Karpas-422 (cell line): ENCODE results near the gene CKAP2. TPM values are rescaled to one million over a fixed set of nuclear protein-coding genes. Genes with fewer than 3 reads are reported as not detected.

Source experiments
- DNase-seq: peaks from one replicate; pipeline ENCODE4 v3.0.0-alpha.2; 2015
- H2AFZ ChIP-seq: fragments of 200-600 bp; sonication (generic); 2 replicates; pipeline ENCODE4 v1.6.1; 2014; ENCODE audit warnings: antibody characterized with exemption, low read length, mixed read lengths
- H3K27ac ChIP-seq: fragments of 200-600 bp; sonication (generic); 2 replicates; pipeline ENCODE4 v1.5.1; 2014; ENCODE audit warnings: mild to moderate bottlenecking, low read length, moderate library complexity
- H3K27me3 ChIP-seq: fragments of 200-600 bp; sonication (generic); 2 replicates; pipeline ENCODE4 v1.6.1; 2014; ENCODE audit warnings: low read length, mixed read lengths
- H3K36me3 ChIP-seq: fragments of 200-600 bp; sonication (generic); 2 replicates; pipeline ENCODE4 v1.6.1; 2014; ENCODE audit warnings: low read length, mixed read lengths; ENCODE audit not compliant: insufficient read depth
- H3K4me1 ChIP-seq: fragments of 200-600 bp; sonication (generic); 2 replicates; pipeline ENCODE4 v1.6.1; 2014; ENCODE audit warnings: mild to moderate bottlenecking, low read length, mixed read lengths
- H3K4me2 ChIP-seq: fragments of 200-600 bp; sonication (generic); 2 replicates; pipeline ENCODE4 v1.6.1; 2014; ENCODE audit warnings: low read length, low read depth, mild to moderate bottlenecking; ENCODE audit not compliant: poor library complexity, severe bottlenecking
- H3K4me3 ChIP-seq: fragments of 200-600 bp; sonication (generic); 2 replicates; pipeline ENCODE4 v1.5.1; 2014; ENCODE audit warnings: mild to moderate bottlenecking, antibody characterized with exemption, low read length, mixed read lengths
- H3K79me2 ChIP-seq: fragments of 200-600 bp; sonication (generic); 2 replicates; pipeline ENCODE4 v1.6.1; 2014; ENCODE audit warnings: mild to moderate bottlenecking, low read length, mixed read lengths
- H3K9ac ChIP-seq: fragments of 200-600 bp; sonication (generic); 2 replicates; pipeline ENCODE4 v1.6.0; 2014; ENCODE audit warnings: low read length
- H3K9me2 ChIP-seq: fragments of 200-600 bp; sonication (generic), shearing (Covaris generic); replicated peaks from 2 replicates; pipeline ENCODE4 v1.6.0; 2014; ENCODE audit warnings: mild to moderate bottlenecking, low read length, moderate library complexity; ENCODE audit not compliant: insufficient read depth
- H3K9me3 ChIP-seq: fragments of 300-700, 200-600 bp; sonication (generic); 2 replicates; pipeline ENCODE4 v1.6.1; 2014; ENCODE audit warnings: low read length, mixed read lengths
- H4K20me1 ChIP-seq: fragments of 200-600 bp; sonication (generic); 2 replicates; pipeline ENCODE4 v1.6.1; 2014; ENCODE audit warnings: mild to moderate bottlenecking, antibody characterized with exemption, low read length, low read depth; ENCODE audit not compliant: insufficient read depth
- total RNA-seq: library from RNA; depleted of rRNA; stranded (reverse); fragments of >200 nt; shearing (Covaris generic); gene quantifications from 2 replicates; pipeline ENCODE4 v1.2.3, GENCODE V29; 2014; ENCODE audit warnings: low replicate concordance

Gene CKAP2
- total RNA-seq, 1 experiment from 2014 or later: 46.2 TPM

DNA sequence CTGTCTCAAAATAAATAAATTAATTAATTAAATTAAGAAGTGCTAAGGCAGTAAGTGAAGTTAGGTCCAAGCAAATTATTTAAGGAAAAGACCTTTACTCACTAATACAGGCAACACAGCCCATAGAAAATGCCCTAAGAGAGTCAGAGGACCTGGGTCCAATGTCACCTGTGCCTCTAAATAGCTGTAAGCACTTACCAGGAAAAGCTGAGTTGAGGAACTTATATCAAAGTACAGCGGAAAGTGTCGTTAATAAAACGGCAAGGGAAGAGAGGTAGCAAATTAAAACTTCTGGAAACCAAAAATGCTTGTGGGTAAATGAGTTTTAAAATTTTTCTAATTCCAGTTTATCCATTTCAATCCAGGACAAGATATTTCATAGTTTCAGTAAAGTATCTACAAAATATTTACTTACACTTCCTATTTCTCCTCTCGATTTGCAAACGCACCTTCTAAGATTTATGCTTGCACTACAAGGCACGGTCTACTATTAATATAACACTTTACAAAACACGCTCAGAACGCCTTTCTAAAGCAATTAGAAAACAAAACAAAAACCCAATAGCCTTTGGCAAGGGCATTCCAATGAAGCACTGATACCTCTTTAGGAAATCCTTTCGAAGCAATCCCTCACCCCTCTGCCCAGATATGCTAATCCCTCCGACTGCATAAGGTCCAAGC is 5.8 kb upstream of the CKAP2 start:
- Histone ChIP-seq H3K9me2 (no peaks in the 10 kb centered on the region), H3K9me3 (no peaks in the 10 kb centered on the region), H3K4me1 (peaks cover 32% of the 10 kb centered on the region), H3K27me3 (no peaks in the 10 kb centered on the region), H3K79me2 (peaks cover 50% of the 10 kb centered on the region), H3K4me2 (peak overlapping the region; percentile 89), H2AFZ (0 out of 2 replicates have a peak overlapping the region, but pooled peaks have one; percentile 89), H3K9ac (peak overlapping the region; percentile 96), H3K36me3 (peaks cover 10% of the 10 kb centered on the region; the same call in 1 of the 2 replicates), H3K4me3 (peak overlapping the region; percentile 70), H4K20me1 (peaks cover 6% of the 10 kb centered on the region; the same call in 1 of the 2 replicates), H3K27ac (peak overlapping the region; percentile 63; the same call in 1 of the 2 replicates)
- peak; percentile 44 for DNase-seq

GRCh38 chr13:52450012-52450792 is 5.1 kb upstream of the CKAP2 start, which contains the start of gene VPS36:
Gene VPS36 (minus strand): TSS chr13:52450634. CDS start chr13:52450594, 40 bp downstream.
- Histone ChIP-seq H4K20me1 (peaks cover 6% of the 10 kb centered on the region; the same call in 1 of the 2 replicates), H3K9ac (peak within 1 kb of the TSS; percentile 96), H2AFZ (peak within 1 kb of the TSS; percentile 89), H3K79me2 (peaks cover 43% of the 10 kb centered on the region), H3K9me2 (no peaks in the 10 kb centered on the region), H3K27ac (peak within 1 kb of the TSS; percentile 63), H3K4me2 (peak within 1 kb of the TSS; percentile 89), H3K36me3 (peaks cover 5% of the 10 kb centered on the region; the same call in 1 of the 2 replicates), H3K4me3 (peak within 1 kb of the TSS; percentile 70), H3K4me1 (peaks cover 36% of the 10 kb centered on the region), H3K9me3 (no peaks in the 10 kb centered on the region), H3K27me3 (no peaks in the 10 kb centered on the region)
- peak; percentile 99 for DNase-seq

DNA sequence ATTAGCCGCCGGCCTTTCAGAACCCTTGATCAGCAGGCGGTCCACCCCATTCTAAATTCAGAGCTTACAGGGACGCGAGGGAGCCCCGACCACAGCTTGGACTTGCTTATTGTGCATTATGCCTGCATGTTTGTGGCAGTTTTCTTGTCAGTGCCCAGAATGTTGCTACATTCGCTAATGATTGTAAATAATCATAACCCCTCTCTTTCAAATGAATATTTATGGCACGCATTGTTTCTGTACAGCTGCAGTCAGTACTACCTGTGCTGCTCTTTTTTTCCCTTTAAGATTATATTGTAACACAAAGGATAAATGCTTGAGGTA is 4.5 kb upstream of the CKAP2 start:
- Histone ChIP-seq H3K4me1 (peaks cover 36% of the 10 kb centered on the region), H3K9ac (peak overlapping the region; percentile 61), H3K36me3 (peaks cover 5% of the 10 kb centered on the region; the same call in 1 of the 2 replicates), H3K79me2 (peaks cover 46% of the 10 kb centered on the region), H3K4me3 (peak overlapping the region; percentile 70; the same call in 1 of the 2 replicates), H3K4me2 (peak overlapping the region; percentile 70), H3K9me2 (no peaks in the 10 kb centered on the region), H4K20me1 (peaks cover 6% of the 10 kb centered on the region; the same call in 1 of the 2 replicates), H3K27ac (no peak overlapping the region), H3K27me3 (no peaks in the 10 kb centered on the region), H2AFZ (peak overlapping the region; percentile 75; the same call in 1 of the 2 replicates), H3K9me3 (no peaks in the 10 kb centered on the region)
- no peak for DNase-seq

DNA sequence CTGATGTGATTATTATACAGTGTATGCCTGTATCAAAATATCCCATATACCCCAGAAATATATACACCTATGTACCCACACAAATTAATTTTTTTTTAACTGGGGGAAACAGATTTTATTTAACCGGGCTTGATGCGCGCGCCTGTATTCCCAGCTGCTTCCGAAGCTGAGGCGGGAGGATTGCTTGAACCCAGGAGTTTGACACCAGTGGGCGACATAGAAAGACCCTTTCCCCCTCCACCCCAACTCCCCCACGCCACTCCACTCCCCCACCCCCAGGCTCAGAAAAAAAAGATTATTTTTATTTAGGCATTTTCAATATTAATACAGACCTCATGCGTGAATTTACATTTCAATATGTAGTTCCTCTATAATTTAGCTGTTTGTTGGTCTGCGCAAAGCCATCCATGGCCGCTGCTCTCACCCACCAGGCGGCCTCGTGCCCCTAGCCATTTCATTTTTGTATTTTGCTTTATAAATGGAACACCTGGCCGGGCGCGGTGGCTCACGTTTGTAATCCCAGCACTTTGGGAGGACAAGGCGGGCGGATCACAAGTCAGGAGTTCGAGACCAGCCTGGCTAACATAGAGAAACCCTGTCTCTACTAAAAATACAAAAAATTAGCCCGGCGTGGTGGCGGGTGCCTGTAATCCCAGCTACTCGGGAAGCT is 4.0 kb upstream of the CKAP2 start:
- Histone ChIP-seq H2AFZ (no peak overlapping the region), H3K4me2 (peak overlapping the region; percentile 70), H3K27ac (no peak overlapping the region), H3K4me1 (peaks cover 39% of the 10 kb centered on the region), H3K27me3 (no peaks in the 10 kb centered on the region), H3K9me3 (no peaks in the 10 kb centered on the region), H3K79me2 (peaks cover 47% of the 10 kb centered on the region), H4K20me1 (peaks cover 6% of the 10 kb centered on the region; the same call in 1 of the 2 replicates), H3K9me2 (no peaks in the 10 kb centered on the region), H3K9ac (peak overlapping the region; percentile 61; the same call in 1 of the 2 replicates), H3K4me3 (peak overlapping the region; percentile 70; the same call in 1 of the 2 replicates), H3K36me3 (peaks cover 5% of the 10 kb centered on the region; the same call in 1 of the 2 replicates)
- DNase-seq: no peak

GRCh38 chr13:52452470-52452869 is 2.8 kb upstream of the CKAP2 start:
- H3K9me3 ChIP-seq: no peaks in the 10 kb centered on the region
- H3K4me3 ChIP-seq: no peak overlapping the region
- H3K9me2 ChIP-seq: no peaks in the 10 kb centered on the region
- no peak overlapping the region for H3K9ac ChIP-seq
- H3K27ac ChIP-seq: no peak overlapping the region
- peaks cover 47% of the 10 kb centered on the region for H3K79me2 ChIP-seq
- peaks cover 13% of the 10 kb centered on the region; the same call in 1 of the 2 replicates for H3K36me3 ChIP-seq
- no peak overlapping the region for H2AFZ ChIP-seq
- no peak overlapping the region for H3K4me2 ChIP-seq
- peaks cover 50% of the 10 kb centered on the region for H3K4me1 ChIP-seq
- H4K20me1 ChIP-seq: peaks cover 6% of the 10 kb centered on the region; the same call in 1 of the 2 replicates
- no peaks in the 10 kb centered on the region for H3K27me3 ChIP-seq
- DNase-seq: no peak

- Histone ChIP-seq H3K4me1 (peaks cover 37% of the 10 kb centered on the region), H3K27me3 (no peaks in the 10 kb centered on the region), H2AFZ (peak overlapping the region; percentile 22), H3K4me2 (peak overlapping the region; percentile 64), H3K9me2 (no peaks in the 10 kb centered on the region), H3K27ac (peak overlapping the region; percentile 88), H3K79me2 (peaks cover 45% of the 10 kb centered on the region), H4K20me1 (no peaks in the 10 kb centered on the region), H3K4me3 (peak overlapping the region; percentile 94), H3K9me3 (no peaks in the 10 kb centered on the region), H3K9ac (peak overlapping the region; percentile 92), H3K36me3 (peaks cover 20% of the 10 kb centered on the region; the same call in 1 of the 2 replicates)
- DNase-seq: peak; percentile 60
Observed at GRCh38 chr13:52454459-52454819, 839 bp upstream of the CKAP2 start.

DNA sequence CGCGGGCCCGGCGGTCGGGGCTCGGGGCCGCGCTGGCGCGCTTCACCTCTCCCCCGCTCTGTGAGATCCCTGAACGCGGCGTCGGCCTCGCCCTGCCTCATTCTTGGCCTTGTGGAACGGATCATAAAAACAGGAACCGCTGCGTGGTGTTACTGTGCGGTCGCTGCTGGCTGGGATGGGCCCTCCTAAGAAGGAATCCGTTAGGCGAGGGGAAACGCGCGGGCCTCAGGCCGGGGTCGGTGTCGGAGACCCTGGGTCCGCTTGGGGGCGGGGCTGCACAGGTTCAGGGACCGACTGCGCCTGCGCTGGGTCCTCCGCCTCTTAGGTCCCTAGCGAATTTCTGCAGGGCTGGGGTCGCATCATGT is 381 bp downstream of the CKAP2 start:
- Histone ChIP-seq H3K27me3 (no peaks in the 10 kb centered on the region), H3K79me2 (peaks cover 49% of the 10 kb centered on the region), H3K9me2 (no peaks in the 10 kb centered on the region), H3K4me1 (peaks cover 36% of the 10 kb centered on the region), H3K9ac (peak overlapping the region; percentile 92), H2AFZ (peak overlapping the region; percentile 42; the same call in 1 of the 2 replicates), H3K36me3 (peaks cover 21% of the 10 kb centered on the region; the same call in 1 of the 2 replicates), H3K9me3 (no peaks in the 10 kb centered on the region), H3K4me2 (peak overlapping the region; percentile 64), H3K27ac (peak overlapping the region; percentile 88), H4K20me1 (no peaks in the 10 kb centered on the region), H3K4me3 (peak overlapping the region; percentile 94)
- DNase-seq: peak; percentile 92
